Measurements from ENCODE around the gene SH3BP4. TPM values are rescaled to one million over a fixed set of nuclear protein-coding genes. Genes with fewer than 3 reads are reported as not detected.
A peak's percentile ranks its signal among the peaks of the same experiment; 100 is the strongest.

Gene SH3BP4
- total RNA-seq, 1 experiment from 2014 or later: 93.8 TPM

DNA sequence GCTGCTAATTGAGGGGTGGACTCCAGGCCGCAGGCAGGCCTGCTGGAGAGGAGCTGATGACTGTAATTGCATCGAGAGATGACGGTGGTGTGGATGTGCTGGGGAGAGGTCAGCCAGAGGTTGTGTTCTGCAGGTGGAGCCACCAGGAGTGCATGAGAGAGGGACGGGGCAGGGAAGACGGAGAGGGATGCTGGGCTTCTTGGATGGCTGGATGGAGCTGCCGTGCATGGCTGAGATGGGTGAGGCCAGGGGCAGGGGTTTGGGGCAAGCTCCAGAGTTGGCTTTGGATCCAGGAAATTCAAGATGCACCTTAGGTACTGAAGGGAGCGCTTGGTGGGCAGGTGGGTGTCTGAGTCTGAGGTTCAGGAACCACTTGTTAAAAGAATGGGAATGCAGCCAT, 77.2 kb downstream of the SH3BP4 start:
- Histone ChIP-seq H4K8ac (replicated peaks; ENCODE audit: insufficient read length, low read depth, low read length) (no peak overlapping the region), H3K4me1 (ENCODE audit: insufficient read depth, low read length) (peaks cover 4% of the 10 kb centered on the region; the same call in 1 of the 2 replicates), H3K9ac (ENCODE audit: extremely low read depth, insufficient read length, low read length) (no peak overlapping the region), H2BK20ac (ENCODE audit: low read depth, low read length, poor library complexity, severe bottlenecking) (no peak overlapping the region), H2AK5ac (ENCODE audit: insufficient read length, low read length) (no peak overlapping the region), H3K79me2 (ENCODE audit: insufficient read depth, low read length) (peaks cover 4% of the 10 kb centered on the region; the same call in 1 of the 2 replicates), H3K4ac (ENCODE audit: low read depth, low read length) (no peak overlapping the region), H3K27me3 (ENCODE audit: insufficient read depth, low read length) (no peaks in the 10 kb centered on the region), H3K23ac (ENCODE audit: insufficient read length, low read depth, low read length) (no peak overlapping the region), H4K91ac (ENCODE audit: insufficient read length, low read depth, low read length) (no peak overlapping the region), H3T11ph (ENCODE audit: low read length) (no peak overlapping the region), H3K56ac (ENCODE audit: insufficient read length, low read depth, low read length) (no peak overlapping the region), H2BK15ac (ENCODE audit: low read depth, low read length) (no peak overlapping the region), H3K27ac (ENCODE audit: insufficient read length, low read depth, low read length) (no peak overlapping the region), H3K79me1 (ENCODE audit: insufficient read depth, low read depth, low read length, poor library complexity, severe bottlenecking) (peaks cover 8% of the 10 kb centered on the region), H2BK12ac (ENCODE audit: insufficient read length, low read depth, low read length) (no peak overlapping the region), H3K9me3 (ENCODE audit: control insufficient read depth, low read depth, low read length) (no peaks in the 10 kb centered on the region), H3K23me2 (ENCODE audit: insufficient read length, low read depth, low read length, poor library complexity, severe bottlenecking) (no peaks in the 10 kb centered on the region), H4K5ac (ENCODE audit: insufficient read length, low read depth, low read length) (no peak overlapping the region), H2BK120ac (ENCODE audit: low read depth, low read length, poor library complexity, severe bottlenecking) (no peak overlapping the region), H4K20me1 (ENCODE audit: control insufficient read depth, insufficient read depth, insufficient read length) (no peaks in the 10 kb centered on the region), H3K14ac (ENCODE audit: insufficient read depth, low read length) (no peak overlapping the region), H3K4me2 (ENCODE audit: insufficient read depth, insufficient read length, low read length) (no peak overlapping the region), H2BK5ac (ENCODE audit: insufficient read length, low read length) (no peak overlapping the region), H2AFZ (ENCODE audit: low read length) (no peak overlapping the region), H3K18ac (ENCODE audit: insufficient read length, low read depth, low read length) (no peak overlapping the region)
- no peak overlapping the region for H3K4me3 Mint-ChIP-seq
- TF ChIP-seq, protein P1, sequence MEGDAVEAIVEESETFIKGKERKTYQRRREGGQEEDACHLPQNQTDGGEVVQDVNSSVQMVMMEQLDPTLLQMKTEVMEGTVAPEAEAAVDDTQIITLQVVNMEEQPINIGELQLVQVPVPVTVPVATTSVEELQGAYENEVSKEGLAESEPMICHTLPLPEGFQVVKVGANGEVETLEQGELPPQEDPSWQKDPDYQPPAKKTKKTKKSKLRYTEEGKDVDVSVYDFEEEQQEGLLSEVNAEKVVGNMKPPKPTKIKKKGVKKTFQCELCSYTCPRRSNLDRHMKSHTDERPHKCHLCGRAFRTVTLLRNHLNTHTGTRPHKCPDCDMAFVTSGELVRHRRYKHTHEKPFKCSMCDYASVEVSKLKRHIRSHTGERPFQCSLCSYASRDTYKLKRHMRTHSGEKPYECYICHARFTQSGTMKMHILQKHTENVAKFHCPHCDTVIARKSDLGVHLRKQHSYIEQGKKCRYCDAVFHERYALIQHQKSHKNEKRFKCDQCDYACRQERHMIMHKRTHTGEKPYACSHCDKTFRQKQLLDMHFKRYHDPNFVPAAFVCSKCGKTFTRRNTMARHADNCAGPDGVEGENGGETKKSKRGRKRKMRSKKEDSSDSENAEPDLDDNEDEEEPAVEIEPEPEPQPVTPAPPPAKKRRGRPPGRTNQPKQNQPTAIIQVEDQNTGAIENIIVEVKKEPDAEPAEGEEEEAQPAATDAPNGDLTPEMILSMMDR (conservative IDR thresholded peaks at IDR 0.05): no peak
- H3K9me3 Mint-ChIP-seq: no peaks in the 10 kb centered on the region
- peaks cover 4 to 18% (median 17%) of the 10 kb centered on the region in 3 experiments; a peak in 6 of 7 replicates for H3K36me3 Mint-ChIP-seq (ENCODE audit: insufficient read depth in 1 of 3, low read depth in 3 of 3)
- peak overlapping the region in 1 of 3 experiments; percentile 24; a peak in 3 of 7 replicates for H3K27ac Mint-ChIP-seq
- no peak for DNase-seq
- WGBS (ENCODE audit: extremely low coverage, insufficient read length, low lambda C conversion rate): no CpG with 5 or more reads among the region's 7 CpGs
- peaks cover 58% of the 10 kb centered on the region in 2 experiments for H3K4me1 Mint-ChIP-seq
- no peaks in the 10 kb centered on the region for H3K27me3 Mint-ChIP-seq (ENCODE audit: low read depth)
